Thyroid gland (tissue), 4 donors: ENCODE results near the gene EGR4.

Experiments used
- POLR2A ChIP-seq, 2 donors: fragments of 450-650 bp; IDR thresholded peaks; one replicate each; pipeline ENCODE4 v1.6.1; 2017; ENCODE audit warnings: antibody characterized with exemption in 2 of 2, mild to moderate bottlenecking in 2 of 2, moderate library complexity in 1 of 2
- TF ChIP-seq, protein P1 (sequence below), 6 experiments: fragments of 200-600 bp in 3 of 6; fragments of 450-650 bp in 3 of 6; sonication (generic) in 3 of 6; IDR thresholded peaks; one replicate each; pipeline ENCODE4 v1.5.1; 2016 to 2019; ENCODE audit warnings: antibody characterized with exemption in 6 of 6, mild to moderate bottlenecking in 2 of 6, inconsistent platforms in 1 of 6, moderate library complexity in 1 of 6

DNA sequence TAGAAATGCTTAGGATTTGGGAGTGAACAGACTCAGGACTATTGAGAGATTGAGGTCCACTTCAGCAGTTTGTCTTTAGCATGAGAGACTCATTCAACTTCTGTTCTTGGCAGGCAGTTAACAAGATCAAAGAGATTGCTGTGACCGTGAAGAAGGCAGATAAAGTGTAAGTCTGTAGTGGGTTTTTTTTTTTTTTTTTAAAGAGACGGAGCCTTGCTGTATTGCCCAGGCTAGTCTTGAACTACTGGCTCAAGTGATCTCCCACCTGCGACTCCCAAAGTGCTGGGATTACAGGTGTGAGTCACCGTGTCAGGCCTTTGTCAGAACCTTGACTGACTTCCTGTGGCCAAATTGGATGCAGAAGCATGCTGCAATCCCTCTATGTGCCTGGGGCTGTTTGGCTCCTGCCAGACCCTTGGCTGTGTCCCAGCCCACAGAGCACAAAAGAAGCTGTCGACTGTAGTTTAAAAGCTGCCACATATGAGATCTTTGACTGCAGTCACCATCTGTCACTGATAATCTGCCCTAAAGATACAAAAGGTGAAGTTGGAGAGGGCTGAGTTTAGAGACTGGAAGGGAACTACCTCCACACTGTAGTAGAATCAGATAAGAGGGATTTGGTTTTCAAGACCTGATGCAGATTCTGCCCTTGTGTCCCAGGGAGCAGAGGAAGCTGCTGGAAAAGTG lies 49.3 kb downstream of the EGR4 start:
- no peak for TF ChIP-seq POLR2A (IDR thresholded peaks at IDR 0.05)
- TF ChIP-seq, protein P1, sequence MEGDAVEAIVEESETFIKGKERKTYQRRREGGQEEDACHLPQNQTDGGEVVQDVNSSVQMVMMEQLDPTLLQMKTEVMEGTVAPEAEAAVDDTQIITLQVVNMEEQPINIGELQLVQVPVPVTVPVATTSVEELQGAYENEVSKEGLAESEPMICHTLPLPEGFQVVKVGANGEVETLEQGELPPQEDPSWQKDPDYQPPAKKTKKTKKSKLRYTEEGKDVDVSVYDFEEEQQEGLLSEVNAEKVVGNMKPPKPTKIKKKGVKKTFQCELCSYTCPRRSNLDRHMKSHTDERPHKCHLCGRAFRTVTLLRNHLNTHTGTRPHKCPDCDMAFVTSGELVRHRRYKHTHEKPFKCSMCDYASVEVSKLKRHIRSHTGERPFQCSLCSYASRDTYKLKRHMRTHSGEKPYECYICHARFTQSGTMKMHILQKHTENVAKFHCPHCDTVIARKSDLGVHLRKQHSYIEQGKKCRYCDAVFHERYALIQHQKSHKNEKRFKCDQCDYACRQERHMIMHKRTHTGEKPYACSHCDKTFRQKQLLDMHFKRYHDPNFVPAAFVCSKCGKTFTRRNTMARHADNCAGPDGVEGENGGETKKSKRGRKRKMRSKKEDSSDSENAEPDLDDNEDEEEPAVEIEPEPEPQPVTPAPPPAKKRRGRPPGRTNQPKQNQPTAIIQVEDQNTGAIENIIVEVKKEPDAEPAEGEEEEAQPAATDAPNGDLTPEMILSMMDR (IDR thresholded peaks at IDR 0.05), result no peak
